NCI-H2029 (cell line): Measurements from ENCODE around the gene ZP1.
"Not testable (repeated sequence)": the region's sequence is repeated elsewhere in the genome, so short reads cannot be mapped to it uniquely, and the experiment has no call there.

Experiments
- DNase-seq: peaks from one replicate; lab custom pipeline; 2025; lab: John Stamatoyannopoulos, UW

The ZP1 gene

DNA sequence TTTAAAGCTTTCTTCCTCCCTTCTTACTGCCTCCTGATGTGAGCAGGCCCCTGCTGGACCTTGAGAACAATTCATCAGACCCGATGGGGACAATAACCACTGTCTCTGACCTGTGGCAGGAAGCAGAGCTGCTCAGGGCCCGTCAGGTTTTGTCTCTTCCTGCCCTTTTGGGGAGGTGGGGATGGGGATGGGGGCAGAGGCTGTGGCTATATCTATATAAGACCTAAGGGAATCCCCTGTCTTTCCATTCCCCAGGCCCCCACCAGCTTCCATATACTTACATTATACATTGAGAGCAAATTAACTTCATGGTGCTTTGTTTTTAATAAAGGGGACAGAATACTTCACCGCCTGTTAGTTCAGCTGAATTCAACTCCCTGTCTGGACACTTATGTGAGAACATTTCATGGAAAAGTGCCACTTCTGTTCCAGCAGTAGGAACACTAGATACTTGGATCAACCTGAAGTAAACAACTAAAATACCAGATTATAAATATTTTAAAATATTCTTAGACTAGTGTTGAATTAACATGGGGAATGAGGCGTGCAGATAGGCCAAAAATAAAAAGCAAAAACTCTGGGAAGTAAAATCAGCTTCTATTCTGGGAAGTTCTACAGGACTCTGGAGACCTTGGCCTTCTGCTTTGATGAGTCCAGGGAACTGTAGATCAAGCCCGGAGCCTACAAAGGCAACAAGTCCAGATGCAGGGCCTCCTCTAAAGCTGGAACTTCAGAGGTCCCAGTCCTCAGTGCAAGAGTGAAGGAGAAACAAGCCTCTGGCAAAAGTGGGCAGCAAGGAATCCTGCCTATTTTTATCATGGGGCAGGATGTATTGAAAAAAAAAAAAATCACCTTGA, 11.1 kb downstream of the ZP1 start:
- no peak for DNase-seq

DNA sequence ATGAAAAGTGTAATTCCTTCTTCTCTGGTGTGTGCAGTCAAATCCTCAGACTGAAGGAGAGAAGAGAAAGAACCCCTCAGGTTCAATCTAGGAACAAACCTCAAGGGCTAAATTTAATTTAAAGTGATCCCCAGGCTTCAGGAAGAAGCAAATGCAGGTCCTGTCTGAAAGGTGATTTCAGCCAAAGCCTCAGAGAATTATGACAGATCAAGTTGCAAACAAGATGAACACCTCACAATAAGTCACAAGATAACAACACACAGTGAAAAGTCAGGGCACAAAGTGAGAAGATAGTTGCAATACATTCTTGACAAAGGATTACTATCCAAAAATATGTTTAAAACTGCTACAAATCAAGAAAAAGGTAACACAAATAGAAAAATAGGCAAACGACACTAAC, 11.8 kb downstream of the ZP1 start:
- DNase-seq, result no peak

GRCh38 chr11:60879971-60880588, 12.7 kb downstream of the ZP1 start:
- DNase-seq, result no peak

- DNase-seq, result peak; percentile 81
Measured at GRCh38 chr11:60880643-60881282, 13.4 kb downstream of the ZP1 start.

- peak; percentile 74 for DNase-seq
Measured at GRCh38 chr11:60887556-60887955, 20.2 kb downstream of the ZP1 start.

DNA sequence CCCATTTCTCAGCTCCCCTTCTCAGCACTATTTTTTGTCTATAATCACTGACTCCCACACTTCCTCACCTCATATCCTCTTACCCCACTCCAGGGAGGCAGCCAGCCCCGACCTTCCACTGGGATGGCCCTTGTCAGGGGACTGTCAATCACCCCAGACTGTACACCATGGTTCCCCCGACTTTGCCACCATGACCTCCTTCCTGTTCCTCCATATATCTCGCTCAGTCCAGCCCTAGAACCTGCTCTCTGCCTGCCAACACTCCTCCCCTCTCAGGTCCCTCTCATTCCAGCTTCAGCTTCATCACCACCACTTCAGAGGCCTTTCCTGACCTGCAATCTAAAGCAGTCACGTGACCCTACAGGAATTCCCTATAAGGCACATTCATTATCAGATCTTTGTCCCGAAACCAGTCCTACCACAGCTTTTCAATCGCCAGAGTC, 22.5 kb downstream of the ZP1 start:
- DNase-seq, result no peak

GRCh38 chr11:60890696-60891095, 23.4 kb downstream of the ZP1 start:
- no peak for DNase-seq

GRCh38 chr11:60891103-60891741, 23.9 kb downstream of the ZP1 start:
- DNase-seq, result no peak

- DNase-seq, result no peak
Measured at GRCh38 chr11:60895687-60896086, 28.3 kb downstream of the ZP1 start.

GRCh38 chr11:60897496-60897895, 30.2 kb downstream of the ZP1 start:
- no peak for DNase-seq

- peak; percentile 36 for DNase-seq
Measured at GRCh38 chr11:60899046-60899936, 31.9 kb downstream of the ZP1 start.

GRCh38 chr11:60899977-60900376, 32.6 kb downstream of the ZP1 start:
- no peak for DNase-seq

GRCh38 chr11:60900673-60901404, 33.5 kb downstream of the ZP1 start:
- DNase-seq, result no peak

DNA sequence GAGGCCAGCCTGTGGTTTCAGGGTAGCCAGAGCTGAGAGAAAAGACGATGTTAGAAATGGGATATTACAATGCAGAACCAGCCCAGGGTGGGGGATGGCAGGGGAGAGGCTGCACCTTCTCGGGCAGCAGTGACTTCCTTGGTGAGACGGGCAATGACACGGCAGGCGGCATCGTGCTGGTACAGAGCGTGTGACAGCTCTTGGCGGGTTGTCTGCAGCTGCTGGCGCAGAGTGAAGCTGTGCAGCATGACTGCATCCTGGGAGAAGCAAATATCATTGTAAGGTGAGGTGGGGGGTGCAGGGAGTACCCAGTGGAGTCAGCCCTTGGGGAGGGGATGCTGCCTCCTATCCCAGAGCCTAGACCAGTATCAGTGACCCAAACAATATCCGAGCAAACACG, 35.3 kb downstream of the ZP1 start:
- DNase-seq, result no peak

- no peak for DNase-seq
Measured at GRCh38 chr11:60905047-60905446, 37.7 kb downstream of the ZP1 start.

- DNase-seq, result peak; percentile 59
Measured at GRCh38 chr11:60905551-60906113, 38.3 kb downstream of the ZP1 start.

DNA sequence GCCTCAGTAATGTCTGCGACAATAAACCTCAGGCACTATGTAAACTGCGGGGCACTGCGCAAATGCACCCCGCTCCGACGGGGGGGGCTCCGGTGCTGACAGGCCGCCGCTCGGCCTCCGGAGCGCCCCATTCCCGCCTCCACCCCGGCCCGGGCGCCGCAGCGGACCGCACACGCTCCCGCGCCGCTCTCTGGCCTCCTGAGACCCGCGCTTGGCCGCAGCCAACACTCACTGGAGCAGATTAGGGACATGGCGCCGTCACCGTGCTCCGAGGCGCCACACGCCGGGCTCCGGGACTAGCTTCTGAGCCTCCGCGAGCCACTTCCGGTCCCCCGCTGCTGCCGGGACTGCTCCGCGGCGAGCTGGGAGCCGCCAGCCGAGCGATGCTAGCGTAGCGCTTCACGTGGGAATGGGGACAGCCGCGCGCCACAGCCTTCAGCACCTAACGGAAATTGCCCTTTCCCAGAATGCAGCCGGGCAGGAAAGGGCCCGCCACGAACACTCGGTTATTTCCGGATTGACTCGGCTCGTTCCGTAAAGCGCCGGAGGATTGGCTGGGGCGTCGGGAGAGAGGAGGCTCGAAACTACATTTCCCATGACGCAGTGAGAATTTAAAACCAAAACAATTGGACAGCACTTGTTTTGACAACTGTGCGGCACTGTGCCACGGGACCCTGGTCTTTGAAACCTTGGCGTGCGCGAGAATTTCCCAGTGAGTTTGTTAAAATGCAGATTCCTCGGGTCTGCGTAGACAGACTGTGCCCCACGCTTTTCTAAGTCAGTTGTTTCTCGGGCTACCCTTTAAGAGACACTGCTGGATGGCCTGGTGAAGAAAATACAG, 39.0 kb downstream of the ZP1 start, which contains the start of gene PRPF19:
Gene PRPF19 (minus strand): TSS at position 454 of the 841 bp plus-strand sequence. CDS start 203 bp downstream, at position 251.
- DNase-seq, result peak; percentile 97

DNA sequence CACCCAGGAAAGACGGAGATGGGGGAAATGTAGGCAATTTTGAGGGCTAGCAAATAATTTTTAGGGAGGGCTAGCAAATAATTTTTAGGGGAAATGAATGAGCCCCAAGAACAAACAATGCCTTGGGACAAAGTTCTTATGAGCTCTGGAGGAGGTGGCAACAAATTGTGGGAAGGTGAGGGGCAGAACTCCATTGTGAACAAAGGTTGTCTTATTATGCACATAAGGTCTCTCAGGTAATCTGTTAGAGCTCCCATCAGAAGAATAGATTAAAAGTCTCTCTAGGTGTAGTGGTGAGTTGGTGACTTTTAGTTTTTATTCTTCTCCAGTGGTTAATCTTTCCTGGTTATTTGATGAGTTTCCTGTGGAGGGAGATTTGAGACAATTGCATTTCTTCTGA, 41.5 kb downstream of the ZP1 start:
- DNase-seq, result no peak

- DNase-seq, result not testable (repeated sequence)
Measured at GRCh38 chr11:60909680-60910280, 42.4 kb downstream of the ZP1 start.
